Measurements from ENCODE around the gene TWIST1. TPM values are rescaled to one million over a fixed set of nuclear protein-coding genes. Genes with fewer than 3 reads are reported as not detected.

The TWIST1 gene
- 29.6 and 33.9 TPM in 2 replicates for total RNA-seq

GRCh38 chr7:19117091-19117869, at the start of gene TWIST1:
Gene TWIST1, minus strand, starts transcription at chr7:19117636. Its CDS starts 315 bp downstream, at chr7:19117321.

GRCh38 chr7:19144661-19145433, 27.4 kb upstream of the TWIST1 start, which contains the start of gene FERD3L:
Gene FERD3L, minus strand, starts transcription at chr7:19145421. Its CDS starts 59 bp downstream, at chr7:19145362.

Other genes with a start within 250 kb of the TWIST1 start
- not detected in 2 replicates for gene FERD3L, start 27.8 kb upstream of the TWIST1 start, total RNA-seq